Osteoblast (primary cell): ENCODE measurements around the gene RCAN2. TPM values are rescaled to one million over a fixed set of nuclear protein-coding genes. Genes with fewer than 3 reads are reported as not detected.

ENCODE experiments used
- DNase-seq: peaks from one replicate; pipeline ENCODE4 v3.0.0; 2011; ENCODE audit warnings: low spot score, mixed read lengths; ENCODE audit not compliant: insufficient read length; ENCODE audit errors: missing footprints
- H2AFZ ChIP-seq: 2 replicates; pipeline ENCODE4 v1.6.0; 2011; ENCODE audit warnings: mild to moderate bottlenecking, low read length
- H3K27ac ChIP-seq: 2 replicates; pipeline ENCODE4 v1.5.1; 2011; ENCODE audit warnings: mild to moderate bottlenecking, low read depth, low read length, moderate library complexity
- H3K27me3 ChIP-seq: 2 replicates; pipeline ENCODE4 v1.6.0; 2012; ENCODE audit warnings: mild to moderate bottlenecking, control low read depth, inconsistent platforms, low read length, moderate library complexity; ENCODE audit not compliant: insufficient read depth
- H3K36me3 ChIP-seq: 2 replicates; pipeline ENCODE4 v1.5.1; 2011; ENCODE audit warnings: mild to moderate bottlenecking, low read length, control low read depth, moderate library complexity; ENCODE audit not compliant: insufficient read depth
- H3K4me1 ChIP-seq: 2 replicates; pipeline ENCODE4 v1.5.1; 2011; ENCODE audit warnings: mild to moderate bottlenecking, low read length, control low read depth, moderate library complexity; ENCODE audit not compliant: insufficient read depth
- H3K4me2 ChIP-seq: 2 replicates; pipeline ENCODE4 v1.6.0; 2011; ENCODE audit warnings: mild to moderate bottlenecking, low read length; ENCODE audit not compliant: insufficient read depth
- H3K4me3 ChIP-seq: fragments of 200-600 bp; sonication (generic); 3 replicates; pipeline ENCODE4 v1.5.1; 2012; ENCODE audit warnings: mild to moderate bottlenecking, low read length, inconsistent platforms; ENCODE audit not compliant: insufficient read depth
- H3K79me2 ChIP-seq: 2 replicates; pipeline ENCODE4 v1.6.0; 2012; ENCODE audit warnings: mild to moderate bottlenecking, low read length, control low read depth, inconsistent platforms; ENCODE audit not compliant: insufficient read depth
- H3K9me3 ChIP-seq: 2 replicates; pipeline ENCODE4 v1.5.1; 2011; ENCODE audit warnings: low read depth, low read length, control low read depth
- H4K20me1 ChIP-seq: 2 replicates; pipeline ENCODE4 v1.6.0; 2012; ENCODE audit warnings: mild to moderate bottlenecking, low read length, control low read depth; ENCODE audit not compliant: insufficient read depth
- CTCF ChIP-seq: IDR thresholded peaks from 2 replicates; pipeline ENCODE4 v1.5.1; 2011; ENCODE audit warnings: mild to moderate bottlenecking, low read depth, low read length, moderate library complexity; ENCODE audit errors: extremely low read depth
- total RNA-seq: library from RNA; depleted of rRNA; stranded (reverse); fragments of >200 nt; gene quantifications from 2 replicates; pipeline ENCODE4 v1.2.3, GENCODE V29; 2012

The RCAN2 gene
- total RNA-seq, 1 donor: 14.1 TPM

DNA sequence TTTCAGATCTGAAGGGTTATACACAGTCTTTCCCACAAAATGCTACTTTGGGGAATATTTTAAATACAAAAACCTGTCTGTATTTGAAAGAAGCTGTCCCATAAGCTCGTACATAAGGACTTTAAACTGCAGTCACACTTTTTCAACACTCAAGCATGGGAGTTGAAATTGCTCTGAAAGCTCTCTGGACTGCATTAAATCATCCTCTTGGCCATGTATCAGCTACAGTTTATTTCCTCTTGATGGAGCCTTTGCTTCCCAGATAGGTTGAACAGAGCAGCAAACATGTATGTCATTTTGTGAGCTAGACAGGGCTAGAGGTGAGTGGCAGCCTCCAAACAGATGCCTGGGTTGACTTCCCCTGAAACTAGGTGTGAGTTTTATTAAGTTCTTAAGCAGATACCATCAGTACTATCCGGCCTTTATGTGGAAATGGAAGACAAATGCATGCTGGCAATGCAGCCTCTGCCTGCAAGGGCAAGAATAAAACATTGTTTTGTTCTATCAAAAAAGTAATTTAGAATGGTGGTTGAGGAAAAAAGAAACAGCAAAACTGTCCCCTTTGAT, 214.6 kb downstream of the RCAN2 start:
- no peak for DNase-seq
- Histone ChIP-seq H4K20me1 (peaks cover 3% of the 10 kb centered on the region), H3K4me3 (no peak overlapping the region), H3K4me1 (no peaks in the 10 kb centered on the region), H3K27ac (no peak overlapping the region), H3K4me2 (no peak overlapping the region), H3K36me3 (no peaks in the 10 kb centered on the region), H3K27me3 (no peaks in the 10 kb centered on the region), H3K9me3 (no peaks in the 10 kb centered on the region), H2AFZ (no peak overlapping the region), H3K79me2 (no peaks in the 10 kb centered on the region)
- TF ChIP-seq CTCF: no peak

GRCh38 chr6:46274502-46274901, 216.7 kb downstream of the RCAN2 start:
- no peak overlapping the region for H2AFZ ChIP-seq
- no peaks in the 10 kb centered on the region for H3K9me3 ChIP-seq
- H3K4me3 ChIP-seq: no peak overlapping the region
- H3K36me3 ChIP-seq: no peaks in the 10 kb centered on the region
- DNase-seq: no peak
- H4K20me1 ChIP-seq: no peaks in the 10 kb centered on the region
- no peak overlapping the region for H3K4me2 ChIP-seq
- no peaks in the 10 kb centered on the region for H3K4me1 ChIP-seq
- H3K27ac ChIP-seq: no peak overlapping the region
- no peaks in the 10 kb centered on the region for H3K79me2 ChIP-seq
- no peaks in the 10 kb centered on the region for H3K27me3 ChIP-seq
- no peak for TF ChIP-seq CTCF

DNA sequence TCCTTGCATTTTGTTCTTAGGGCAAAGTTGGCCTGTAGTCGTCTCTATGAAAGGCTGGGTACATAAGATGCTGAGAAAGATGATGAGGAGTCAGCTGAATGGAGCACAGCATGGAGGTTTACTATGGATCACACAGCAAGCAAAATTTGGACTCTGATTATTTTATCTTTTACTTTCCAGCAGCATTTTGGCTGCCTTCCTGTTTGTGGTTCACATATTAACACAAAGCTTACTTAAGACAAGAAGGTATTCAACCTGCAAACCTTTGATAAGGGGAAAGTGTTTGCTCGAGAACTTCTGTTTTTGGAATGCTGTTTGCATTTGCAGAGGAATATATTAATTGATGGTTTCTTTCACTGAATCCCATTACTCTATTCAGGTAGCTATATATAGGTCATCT, 217.3 kb downstream of the RCAN2 start:
- DNase-seq: no peak
- Histone ChIP-seq H3K4me3 (no peak overlapping the region), H3K36me3 (no peaks in the 10 kb centered on the region), H2AFZ (no peak overlapping the region), H3K27ac (no peak overlapping the region), H4K20me1 (no peaks in the 10 kb centered on the region), H3K9me3 (no peaks in the 10 kb centered on the region), H3K27me3 (no peaks in the 10 kb centered on the region), H3K79me2 (no peaks in the 10 kb centered on the region), H3K4me2 (no peak overlapping the region), H3K4me1 (no peaks in the 10 kb centered on the region)
- TF ChIP-seq CTCF: no peak

- H4K20me1 ChIP-seq: no peaks in the 10 kb centered on the region
- no peaks in the 10 kb centered on the region for H3K27me3 ChIP-seq
- no peak overlapping the region for H3K4me2 ChIP-seq
- H3K79me2 ChIP-seq: no peaks in the 10 kb centered on the region
- no peak overlapping the region for H3K27ac ChIP-seq
- H3K4me3 ChIP-seq: no peak overlapping the region
- H2AFZ ChIP-seq: no peak overlapping the region
- no peaks in the 10 kb centered on the region for H3K4me1 ChIP-seq
- no peaks in the 10 kb centered on the region for H3K9me3 ChIP-seq
- no peak for TF ChIP-seq CTCF
- no peaks in the 10 kb centered on the region for H3K36me3 ChIP-seq
- DNase-seq: no peak
These were observed 219.5 kb downstream of the RCAN2 start for GRCh38 chr6:46271728-46272127.
